ENCODE data around the gene TOMM40.

GRCh38 chr19:44845286-44845611 is 45.8 kb upstream of the TOMM40 start:
- TF ChIP-seq, protein P1, sequence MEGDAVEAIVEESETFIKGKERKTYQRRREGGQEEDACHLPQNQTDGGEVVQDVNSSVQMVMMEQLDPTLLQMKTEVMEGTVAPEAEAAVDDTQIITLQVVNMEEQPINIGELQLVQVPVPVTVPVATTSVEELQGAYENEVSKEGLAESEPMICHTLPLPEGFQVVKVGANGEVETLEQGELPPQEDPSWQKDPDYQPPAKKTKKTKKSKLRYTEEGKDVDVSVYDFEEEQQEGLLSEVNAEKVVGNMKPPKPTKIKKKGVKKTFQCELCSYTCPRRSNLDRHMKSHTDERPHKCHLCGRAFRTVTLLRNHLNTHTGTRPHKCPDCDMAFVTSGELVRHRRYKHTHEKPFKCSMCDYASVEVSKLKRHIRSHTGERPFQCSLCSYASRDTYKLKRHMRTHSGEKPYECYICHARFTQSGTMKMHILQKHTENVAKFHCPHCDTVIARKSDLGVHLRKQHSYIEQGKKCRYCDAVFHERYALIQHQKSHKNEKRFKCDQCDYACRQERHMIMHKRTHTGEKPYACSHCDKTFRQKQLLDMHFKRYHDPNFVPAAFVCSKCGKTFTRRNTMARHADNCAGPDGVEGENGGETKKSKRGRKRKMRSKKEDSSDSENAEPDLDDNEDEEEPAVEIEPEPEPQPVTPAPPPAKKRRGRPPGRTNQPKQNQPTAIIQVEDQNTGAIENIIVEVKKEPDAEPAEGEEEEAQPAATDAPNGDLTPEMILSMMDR (conservative IDR thresholded peaks at IDR 0.05; ENCODE audit: low read length): no peak
- TF ChIP-seq EZH2phosphoT487 (IDR thresholded peaks at IDR 0.05; ENCODE audit: borderline replicate concordance, low read depth, low read length): no peak

Data from OCI-LY7 (cell line).